Testis (tissue), 3 donors: Measurements from ENCODE around the gene NFILZ. TPM values are rescaled to one million over a fixed set of nuclear protein-coding genes. Genes with fewer than 3 reads are reported as not detected.

Source experiments
- DNase-seq: peaks from one replicate; pipeline ENCODE4 v3.0.0-alpha.2; 2019
- H3K27ac ChIP-seq, 2 donors: fragments of 200-600 bp; sonication (generic); one replicate each; pipeline ENCODE4 v1.5.1; 2019
- H3K27me3 ChIP-seq: fragments of 200-600 bp; sonication (generic); one replicate; pipeline ENCODE4 v1.5.1; 2019
- H3K36me3 ChIP-seq: fragments of 200-600 bp; sonication (generic); one replicate; pipeline ENCODE4 v1.5.1; 2017; ENCODE audit warnings: low read depth; ENCODE audit errors: missing control alignments
- H3K4me1 ChIP-seq: fragments of 200-600 bp; sonication (generic); one replicate; pipeline ENCODE4 v1.5.1; 2019
- H3K4me3 ChIP-seq, 2 donors: fragments of 200-600 bp; sonication (generic); one replicate each; pipeline ENCODE4 v1.5.1; 2017 to 2019
- H3K9me3 ChIP-seq: fragments of 200-600 bp; sonication (generic); one replicate; pipeline ENCODE4 v1.5.1; 2017
- CTCF ChIP-seq, 3 experiments: fragments of 450-650 bp in 2 of 3; fragments of 200-600 bp in 1 of 3; sonication (generic) in 1 of 3; IDR thresholded peaks; one replicate each; pipeline ENCODE4 v1.5.1; 2016 to 2019; ENCODE audit warnings: antibody characterized with exemption in 3 of 3, mild to moderate bottlenecking in 2 of 3, moderate library complexity in 1 of 3
- POLR2A ChIP-seq: fragments of 450-650 bp; IDR thresholded peaks from one replicate; pipeline ENCODE4 v1.6.1; 2017; ENCODE audit warnings: antibody characterized with exemption, mild to moderate bottlenecking, moderate library complexity
- WGBS, 2 donors: methylation state at CpG; one replicate each; pipeline ENCODE4 v1.1.5; 2018; 5-methylcytosine and 5-hydroxymethylcytosine counted together
- intact Hi-C: fragments of 100-400 bp; cut with DNase I; formaldehyde crosslinking; loops from one replicate; pipeline ENCODE4 v1.15.1; 2023; ENCODE audit warnings: low total_unique reads
- polyA plus RNA-seq: library from polyadenylated mRNA; stranded (reverse); fragments of 350-450 nt; fragmentation: Illumina TruSeq; extraction: RNeasy Lipid Tissue Mini Kit (QIAGEN cat#74804); gene quantifications from one replicate; pipeline ENCODE4 v1.2.3, GENCODE V29; 2014; ENCODE audit warnings: low read depth, low replicate concordance; ENCODE audit not compliant: insufficient read depth
- total RNA-seq, 2 donors: library from RNA; depleted of rRNA; stranded (reverse); fragments of >200 nt; gene quantifications; one replicate each; pipeline ENCODE4 v1.2.3, GENCODE V29; 2016

NFILZ gene
- total and polyA plus RNA-seq, 3 donors from 2014 or later: 1.4 to 4.6 (median 4.0) TPM

GRCh38 chr19:8608941-8609278 is 21.5 kb upstream of the NFILZ start:
- H3K4me1 ChIP-seq: peaks cover 4% of the 10 kb centered on the region
- TF ChIP-seq CTCF (IDR thresholded peaks at IDR 0.05): no peak
- no peak for TF ChIP-seq POLR2A
- intact Hi-C loops: no loop called here
- DNase-seq: no peak
- H3K36me3 ChIP-seq: no peaks in the 10 kb centered on the region
- H3K4me3 ChIP-seq: peak overlapping the region; percentile 65 to 70
- no peaks in the 10 kb centered on the region for H3K9me3 ChIP-seq
- 47 to 63% methylated on average over 5 of the region's 5 CpGs for WGBS, 2 donors
- H3K27ac ChIP-seq: peak overlapping the region in 1 of 2 donors; percentile 76
- H3K27me3 ChIP-seq: no peaks in the 10 kb centered on the region

GRCh38 chr19:8609279-8610040 is 21.0 kb upstream of the NFILZ start:
- Histone ChIP-seq H3K36me3 (no peaks in the 10 kb centered on the region), H3K27ac (peak overlapping the region; percentile 68 to 76), H3K9me3 (no peaks in the 10 kb centered on the region), H3K4me3 (peak overlapping the region; percentile 65 to 70), H3K4me1 (peaks cover 4% of the 10 kb centered on the region), H3K27me3 (no peaks in the 10 kb centered on the region)
- intact Hi-C loops: no loop called here
- peak; percentile 40 for DNase-seq
- TF ChIP-seq POLR2A: no peak
- TF ChIP-seq CTCF (IDR thresholded peaks at IDR 0.05): no peak
- WGBS, 2 donors: 2 to 8% methylated on average over 22 to 46 of the region's 47 CpGs

DNA sequence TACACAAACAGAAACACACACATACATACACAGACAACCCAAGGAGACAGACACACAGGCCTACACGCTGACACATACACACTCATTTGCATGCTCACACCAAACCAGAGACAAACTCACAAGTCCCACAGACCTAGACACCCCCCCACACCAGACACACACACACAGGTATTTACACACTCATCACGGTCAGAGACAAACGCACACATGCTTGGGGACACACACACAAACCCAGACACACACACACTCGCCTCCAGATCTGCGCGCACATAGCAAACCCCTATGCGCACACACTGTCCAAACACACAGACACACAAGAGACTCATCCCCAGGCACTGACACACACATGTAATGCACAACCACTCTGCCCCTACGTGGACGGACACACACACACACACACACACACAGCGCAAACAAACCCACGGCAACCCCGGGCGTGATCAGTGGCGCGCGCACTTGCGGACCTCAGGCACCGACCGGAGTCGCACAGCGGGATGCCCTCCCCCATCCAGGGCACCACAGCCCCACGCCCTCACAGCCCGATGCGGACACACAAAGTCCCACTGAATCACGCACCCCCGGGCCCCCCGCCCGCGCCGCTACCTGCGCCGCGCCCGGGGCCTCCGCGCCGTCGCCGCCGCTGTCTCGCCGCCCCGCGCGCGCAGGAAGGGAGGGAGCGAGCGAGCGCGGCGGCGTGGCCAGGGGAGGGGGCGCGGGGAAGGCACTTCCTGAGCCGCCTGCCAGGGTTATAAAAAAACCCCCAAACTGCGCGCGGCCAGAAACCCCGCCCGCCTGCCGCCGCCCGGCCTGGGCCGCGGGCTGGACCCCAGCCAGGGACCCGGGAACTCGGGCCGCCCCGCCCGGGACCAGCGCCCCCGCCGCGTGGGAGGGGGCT is 20.1 kb upstream of the NFILZ start, which contains the start of gene ADAMTS10:
Gene ADAMTS10 (minus strand): TSS at position 675 of the 895 bp plus-strand sequence. CDS start 5,005 bp downstream, outside the sequence.
- TF ChIP-seq POLR2A: no peak
- no peak for TF ChIP-seq CTCF (IDR thresholded peaks at IDR 0.05)
- no peak for DNase-seq
- intact Hi-C loops: no loop called here
- Histone ChIP-seq H3K27ac (peak within 1 kb of the TSS; percentile 68 to 76), H3K36me3 (no peaks in the 10 kb centered on the region), H3K4me3 (peak within 1 kb of the TSS; percentile 65 to 70), H3K9me3 (no peaks in the 10 kb centered on the region), H3K27me3 (no peaks in the 10 kb centered on the region), H3K4me1 (peaks cover 4% of the 10 kb centered on the region)
- 1 to 2% methylated on average over 22 to 35 of the region's 74 CpGs for whole genome bisulfite sequencing, 2 donors

GRCh38 chr19:8610936-8611300 is 19.5 kb upstream of the NFILZ start:
- Histone ChIP-seq H3K27ac (peak overlapping the region in 1 of 2 donors; percentile 56), H3K36me3 (no peaks in the 10 kb centered on the region), H3K27me3 (no peaks in the 10 kb centered on the region), H3K4me1 (peaks cover 4% of the 10 kb centered on the region), H3K4me3 (peak overlapping the region in 1 of 2 donors; percentile 65), H3K9me3 (no peaks in the 10 kb centered on the region)
- 0 to 17% methylated on average over 1 to 2 of the region's 9 CpGs for WGBS, 2 donors
- TF ChIP-seq CTCF (IDR thresholded peaks at IDR 0.05) (no peak), POLR2A (no peak)
- intact Hi-C loops: no loop called here
- DNase-seq: no peak
